T1000 (cell line): ENCODE measurements around the gene ANKLE2.
A peak's percentile ranks its signal among the peaks of the same experiment; 100 is the strongest.
"Not testable (repeated sequence)": the region's sequence is repeated elsewhere in the genome, so short reads cannot be mapped to it uniquely, and the experiment has no call there.

Experiments
- DNase-seq: peaks from one replicate; lab custom pipeline; 2025; ENCODE audit warnings: mixed read lengths; lab: John Stamatoyannopoulos, UW

The ANKLE2 gene

DNA sequence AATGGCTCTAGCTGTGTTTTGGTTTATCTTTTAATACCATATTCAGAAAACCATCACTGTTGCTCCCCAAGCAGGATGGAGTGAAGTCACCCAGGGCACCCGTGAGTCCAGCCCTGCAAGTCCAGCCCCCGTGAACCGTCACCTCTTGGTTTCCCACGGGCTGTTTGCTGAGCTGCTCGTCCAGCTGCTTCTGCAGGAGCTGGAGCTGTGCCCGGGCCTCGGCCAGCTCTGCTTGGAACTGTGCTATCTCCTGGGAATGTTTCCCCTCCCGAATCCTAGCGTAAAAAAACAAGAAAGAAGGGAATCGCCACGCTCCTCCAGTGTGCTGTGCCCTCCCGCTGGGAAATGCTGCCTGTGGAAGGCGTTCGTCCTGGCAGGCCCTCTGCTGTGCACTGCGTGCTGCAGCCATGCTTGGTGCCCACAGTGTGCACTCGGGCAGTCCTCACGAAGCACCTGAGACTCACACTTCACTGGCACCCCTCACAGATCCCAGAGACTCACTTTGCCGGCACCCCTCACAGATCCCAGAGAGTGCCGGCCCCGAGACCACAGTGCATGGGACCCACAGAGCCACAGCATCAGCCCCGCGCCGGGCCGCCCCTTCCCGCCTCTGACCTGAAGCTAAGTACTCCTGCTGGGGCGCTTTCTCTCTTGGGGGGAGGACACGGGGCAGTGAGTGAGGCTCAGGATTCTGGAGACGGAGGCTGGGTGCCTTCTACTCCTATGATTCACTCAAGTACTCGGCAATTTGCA, 15.4 kb upstream of the ANKLE2 start:
- DNase-seq = no peak

DNA sequence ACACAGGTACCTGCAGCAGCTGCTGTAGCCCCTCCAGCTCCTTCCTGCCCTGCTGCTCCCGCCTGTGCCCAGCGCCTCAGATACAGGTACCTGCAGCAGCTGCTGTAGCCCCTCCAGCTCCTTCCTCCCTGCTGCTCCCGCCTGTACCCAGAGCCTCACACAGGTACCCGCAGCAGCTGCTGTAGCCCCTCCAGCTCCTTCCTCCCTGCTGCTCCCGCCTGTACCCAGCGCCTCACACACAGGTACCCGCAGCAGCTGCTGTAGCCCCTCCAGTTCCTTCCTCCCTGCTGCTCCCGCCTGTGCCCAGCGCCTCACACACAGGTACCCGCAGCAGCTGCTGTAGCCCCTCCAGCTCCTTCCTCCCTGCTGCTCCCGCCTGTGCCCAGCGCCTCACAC, 14.6 kb upstream of the ANKLE2 start:
- not testable (repeated sequence) for DNase-seq

DNA sequence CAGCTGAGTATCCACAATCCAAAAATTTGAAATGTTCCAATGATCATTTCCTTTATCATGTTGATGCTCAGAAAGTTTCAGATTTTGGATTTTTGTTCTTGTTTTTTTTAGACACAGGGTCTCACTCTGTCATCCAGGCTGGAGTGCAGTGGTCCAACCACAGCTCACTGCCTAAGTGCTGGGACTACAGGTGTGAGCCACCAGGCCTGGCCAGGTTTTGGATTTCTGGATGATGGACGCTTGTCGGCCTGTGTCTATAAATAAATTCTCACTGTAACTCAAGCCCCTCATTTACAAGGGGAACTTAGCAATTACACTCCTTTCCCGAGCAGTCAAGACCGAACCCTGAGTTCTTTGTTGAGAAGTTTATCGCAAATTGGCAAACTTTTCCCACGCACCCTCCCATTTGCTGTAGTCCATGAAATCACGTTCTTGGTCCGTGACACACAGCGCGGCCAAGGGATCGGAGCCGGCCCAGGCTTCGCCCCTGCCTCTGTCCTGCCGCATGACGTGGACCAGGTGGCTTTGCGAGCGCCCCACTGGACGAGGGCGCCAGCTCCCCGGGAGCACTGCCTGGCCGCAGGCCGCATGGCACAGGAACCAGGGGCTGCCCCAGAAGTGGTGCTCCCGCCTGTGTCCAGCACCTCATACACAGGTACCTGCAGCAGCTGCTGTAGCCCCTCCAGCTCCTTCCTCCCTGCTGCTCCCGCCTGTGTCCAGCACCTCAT, 14.0 kb upstream of the ANKLE2 start:
- DNase-seq = no peak

DNA sequence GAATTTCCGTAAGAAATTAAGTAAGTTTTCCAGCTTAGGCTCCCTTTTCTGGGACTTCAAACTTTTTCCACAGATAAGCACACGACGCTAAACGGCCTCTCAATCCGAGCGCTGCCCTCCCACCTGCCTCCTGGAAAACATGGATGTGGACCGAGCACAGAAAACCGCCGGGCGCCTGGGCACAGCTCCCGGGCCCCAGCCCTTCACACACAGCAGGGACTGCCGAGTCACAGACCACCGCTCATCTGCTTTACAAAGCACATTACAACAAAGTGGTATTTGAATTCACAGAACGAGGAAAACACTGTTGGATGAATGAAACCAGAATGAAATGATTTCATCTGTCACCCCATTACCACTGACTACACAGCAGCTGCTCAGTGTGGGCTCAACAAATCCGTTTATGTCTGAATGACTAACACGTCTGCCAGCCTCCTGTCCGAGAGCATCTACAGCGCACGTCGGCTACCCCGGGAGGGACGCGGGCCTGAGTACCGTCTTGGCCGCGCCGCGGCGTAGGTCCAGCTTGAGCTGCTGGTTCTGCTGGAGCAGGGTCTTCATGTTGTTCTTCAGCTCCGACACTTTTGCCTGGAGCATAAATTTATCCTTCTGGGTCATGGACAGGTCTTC, 13.1 kb upstream of the ANKLE2 start:
- no peak for DNase-seq

DNA sequence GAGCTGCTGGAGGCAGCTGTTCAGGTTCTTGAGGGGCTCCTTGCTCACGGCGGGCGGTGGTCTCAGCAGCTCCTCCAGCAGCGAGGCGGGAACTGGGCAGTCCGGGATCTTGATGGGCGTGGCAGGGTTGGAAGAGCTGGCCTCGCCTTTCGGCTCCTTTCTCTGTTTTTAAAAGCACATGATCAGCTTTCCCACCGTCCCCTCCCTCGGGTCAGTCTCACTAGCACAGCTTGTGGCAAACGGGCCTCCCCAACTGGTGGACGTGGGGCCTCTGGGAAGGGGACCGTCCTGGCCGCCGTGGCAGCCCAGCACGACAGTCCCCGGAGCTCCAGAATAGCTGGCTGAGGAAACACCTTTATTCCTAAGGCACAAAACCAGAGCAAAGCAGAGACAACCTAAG, 12.5 kb upstream of the ANKLE2 start:
- DNase-seq = no peak

DNA sequence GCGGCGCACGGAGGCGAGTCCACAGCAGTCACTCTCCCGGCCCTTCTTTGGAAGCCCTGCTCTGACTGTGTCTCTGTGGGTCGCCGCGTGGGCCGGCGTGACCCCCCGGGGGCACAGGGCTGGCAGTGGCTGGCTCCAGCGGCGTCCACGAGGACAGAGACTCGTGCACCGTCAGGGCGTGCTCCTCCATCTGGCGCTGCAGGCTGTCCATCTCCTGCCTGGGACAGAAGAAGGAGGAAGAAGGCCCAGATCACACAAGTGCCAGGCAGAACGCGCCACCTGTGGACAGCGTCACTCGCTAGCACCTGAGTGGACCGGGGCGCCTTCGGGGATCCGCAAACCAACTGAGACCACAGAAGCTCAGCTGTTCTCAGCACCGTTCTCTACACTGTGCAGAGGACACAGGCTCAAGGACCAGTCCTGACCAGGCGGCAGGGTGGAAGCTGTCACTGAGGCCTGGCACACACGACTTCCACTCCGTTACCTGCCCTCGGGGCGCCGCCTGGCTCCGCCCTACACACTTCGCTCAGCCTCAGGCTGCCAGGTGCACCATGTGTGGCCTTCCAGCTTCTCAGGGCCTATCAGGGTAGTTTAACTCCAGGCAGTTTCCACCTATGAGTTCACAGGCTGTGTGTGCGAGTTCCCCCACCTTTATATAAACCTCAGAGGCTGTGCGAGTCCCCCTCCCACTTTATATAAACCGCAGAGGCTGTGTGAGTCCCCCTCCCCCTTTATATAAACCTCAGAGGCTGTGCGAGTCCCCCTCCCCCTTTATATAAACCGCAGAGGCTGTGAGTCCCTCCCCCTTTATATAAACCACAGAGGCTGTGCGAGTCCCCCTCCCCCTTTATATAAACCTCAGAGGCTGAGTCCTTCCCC, 11.7 kb upstream of the ANKLE2 start:
- DNase-seq = no peak

DNA sequence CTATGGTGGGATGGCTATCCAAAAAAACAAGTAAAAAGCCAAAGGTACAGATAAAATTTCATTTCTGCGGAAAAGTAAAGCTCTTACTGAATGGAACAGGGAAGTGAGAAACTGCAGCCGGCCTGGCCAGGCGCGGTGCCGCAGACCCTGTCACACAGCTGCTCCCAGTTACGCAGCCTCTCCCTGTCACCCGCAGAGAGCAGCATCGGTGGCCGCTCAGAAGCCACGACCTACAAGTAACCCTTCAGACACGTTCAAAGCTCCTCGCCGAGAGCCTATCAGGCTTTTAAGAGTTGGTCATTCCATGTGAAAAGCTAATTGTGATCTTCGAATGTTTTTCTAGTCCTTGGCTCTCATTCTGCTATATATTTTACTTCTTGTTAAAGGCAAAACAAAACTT, 11.0 kb upstream of the ANKLE2 start:
- DNase-seq = no peak

DNA sequence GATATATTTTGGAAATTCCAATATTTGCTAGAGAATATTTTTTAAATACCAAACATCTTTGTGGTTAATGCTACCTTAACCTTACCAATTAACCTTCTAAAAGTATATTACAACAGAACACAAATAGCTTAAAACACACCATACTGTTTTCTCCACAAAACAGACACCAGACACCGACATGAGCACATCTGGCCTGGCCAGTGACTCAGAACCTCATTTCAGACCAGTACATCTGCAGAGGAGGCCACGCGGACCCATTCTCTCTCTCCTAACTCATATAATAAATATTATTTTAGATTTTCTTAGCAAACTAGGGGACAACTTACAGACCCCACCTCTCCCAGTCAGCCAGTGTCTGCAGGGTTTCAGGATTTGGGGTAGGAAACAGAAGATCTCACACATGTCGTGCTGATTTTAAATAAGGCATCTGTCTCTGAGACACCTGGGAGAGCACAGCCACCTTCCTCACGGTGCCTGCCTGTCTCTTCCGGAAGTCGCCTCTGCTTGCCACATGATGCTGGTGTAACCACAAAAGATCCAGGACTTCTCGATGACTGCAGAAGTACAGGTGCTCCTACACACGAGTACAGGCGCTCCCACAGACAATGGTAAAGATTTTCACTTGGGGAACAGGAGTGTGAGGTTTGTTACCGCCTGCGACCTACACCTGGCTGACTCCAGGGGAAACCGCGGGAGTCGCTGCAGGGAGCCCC, 9.7 kb upstream of the ANKLE2 start:
- no peak for DNase-seq

DNA sequence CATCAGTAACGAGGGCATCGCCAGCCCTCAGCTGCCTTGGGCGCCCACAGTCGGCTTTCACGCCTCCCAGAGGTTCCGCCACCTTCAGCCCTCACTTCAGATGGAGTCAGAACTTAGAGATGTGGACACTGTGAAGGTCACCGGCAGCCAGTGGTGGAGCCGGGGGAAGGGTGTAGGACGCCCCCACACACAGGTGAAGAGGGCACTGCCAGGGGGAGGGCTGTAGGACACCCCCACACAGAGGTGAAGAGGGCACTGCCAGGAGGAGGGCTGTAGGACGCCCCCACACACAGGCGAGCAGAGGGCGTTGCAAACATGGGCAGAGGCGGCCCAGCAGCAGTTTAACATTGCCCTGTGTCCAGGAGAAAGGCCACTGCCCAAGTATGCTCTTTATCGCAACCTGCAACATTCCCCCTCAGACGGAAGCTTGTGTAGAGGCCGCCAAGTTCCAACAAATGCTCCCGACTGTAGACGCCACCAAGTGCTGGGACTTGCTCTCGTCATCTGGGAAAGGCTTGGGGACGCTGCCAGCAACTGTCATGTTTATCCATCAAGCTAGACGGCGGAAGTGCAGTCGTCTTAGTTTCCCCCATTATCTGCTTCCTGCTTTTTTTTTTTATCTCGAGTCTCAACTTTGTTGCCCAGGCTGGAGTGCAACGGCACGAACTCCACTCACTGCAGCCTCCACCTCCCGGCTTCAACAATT, 4.9 kb upstream of the ANKLE2 start:
- no peak for DNase-seq

DNA sequence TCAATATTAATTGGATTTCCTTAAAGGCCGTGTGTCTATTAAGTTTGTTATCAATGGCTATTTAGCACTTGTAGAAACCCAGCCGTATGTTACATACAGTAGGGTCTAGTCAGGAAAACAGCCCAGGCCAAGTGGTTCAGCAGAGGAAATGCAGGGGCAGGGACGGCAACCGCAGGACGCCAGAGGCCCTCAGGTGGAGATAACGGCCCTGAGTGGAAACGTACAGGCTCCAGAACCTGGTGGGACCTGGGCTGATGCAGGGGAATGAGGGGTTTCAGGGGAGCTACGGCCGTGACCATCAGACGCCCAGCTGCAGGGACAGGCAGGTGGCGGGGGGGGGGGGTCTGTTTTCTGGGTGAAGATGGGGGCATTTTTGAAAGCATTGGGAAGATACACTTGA, 3.7 kb upstream of the ANKLE2 start:
- no peak for DNase-seq

DNA sequence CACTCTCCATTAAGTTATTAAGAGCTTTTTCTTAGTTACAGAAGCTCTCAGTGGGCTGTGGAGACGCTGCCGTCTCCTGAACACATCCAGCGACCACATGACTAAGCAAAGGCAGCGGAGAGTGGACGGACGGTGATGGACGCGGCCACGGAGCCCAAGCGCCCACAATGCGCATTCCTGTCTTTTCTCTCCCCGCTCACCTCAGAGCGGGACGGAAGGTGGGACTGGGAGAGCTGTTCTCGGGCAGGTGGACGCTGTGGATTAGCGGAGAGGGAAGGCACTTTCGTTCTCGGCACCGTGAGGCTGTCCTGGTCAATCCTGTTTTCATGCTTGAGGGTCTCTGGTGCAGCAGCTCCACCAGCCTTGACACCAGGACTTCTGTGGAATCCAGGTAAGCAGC, 2.6 kb upstream of the ANKLE2 start:
- no peak for DNase-seq

DNA sequence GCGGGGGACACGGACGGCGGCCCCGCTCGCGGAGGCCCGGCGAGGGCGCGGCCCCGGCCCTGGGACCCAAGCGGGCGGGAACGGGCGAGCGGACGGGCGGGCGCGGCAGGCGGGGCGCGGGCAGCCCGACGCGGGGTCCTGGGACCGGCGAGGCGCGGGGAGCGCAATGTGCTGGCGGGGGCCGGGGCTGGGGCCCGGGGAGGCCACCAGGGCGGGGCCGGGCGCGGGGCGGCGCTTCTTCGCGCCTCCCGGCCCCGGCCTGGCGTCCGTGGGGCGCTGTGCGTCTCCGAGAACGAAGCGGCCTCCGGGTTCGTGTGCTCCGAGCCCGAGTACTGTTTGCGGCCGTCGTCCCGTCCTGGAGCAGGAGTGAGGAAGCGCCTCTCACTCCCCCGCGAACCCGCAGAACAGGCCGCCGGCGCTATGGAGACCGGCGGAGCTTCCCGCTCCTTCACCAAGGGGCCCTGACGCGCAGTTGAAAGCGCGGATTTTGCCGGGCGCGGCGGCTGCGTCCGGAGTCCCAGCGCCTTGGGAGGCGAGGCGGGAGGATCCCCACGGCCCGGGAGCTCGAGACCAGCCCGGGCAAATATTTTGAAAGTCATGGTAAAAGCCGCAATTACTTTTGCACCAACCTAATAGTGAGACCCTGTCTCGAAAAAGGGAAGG, 420 bp upstream of the ANKLE2 start:
- DNase-seq = peak; percentile 40

DNA sequence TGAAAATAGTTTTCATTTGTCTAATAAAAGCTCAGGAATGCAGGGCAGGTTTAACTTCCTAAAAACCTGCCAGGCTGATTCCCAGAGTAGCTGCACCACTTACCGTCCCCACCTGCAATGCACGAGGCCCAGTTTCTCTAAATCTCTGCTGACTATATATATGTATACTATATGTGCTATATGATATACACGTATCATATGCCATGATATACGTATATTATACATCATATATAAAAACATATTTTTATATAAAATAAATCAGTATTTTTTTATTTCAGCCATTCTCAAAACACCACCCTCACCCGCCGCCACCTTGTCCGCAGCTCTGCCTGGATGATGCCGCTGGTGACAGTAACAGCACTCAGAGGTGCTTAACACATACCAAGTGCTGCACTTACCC, 2.3 kb downstream of the ANKLE2 start:
- DNase-seq = no peak

DNA sequence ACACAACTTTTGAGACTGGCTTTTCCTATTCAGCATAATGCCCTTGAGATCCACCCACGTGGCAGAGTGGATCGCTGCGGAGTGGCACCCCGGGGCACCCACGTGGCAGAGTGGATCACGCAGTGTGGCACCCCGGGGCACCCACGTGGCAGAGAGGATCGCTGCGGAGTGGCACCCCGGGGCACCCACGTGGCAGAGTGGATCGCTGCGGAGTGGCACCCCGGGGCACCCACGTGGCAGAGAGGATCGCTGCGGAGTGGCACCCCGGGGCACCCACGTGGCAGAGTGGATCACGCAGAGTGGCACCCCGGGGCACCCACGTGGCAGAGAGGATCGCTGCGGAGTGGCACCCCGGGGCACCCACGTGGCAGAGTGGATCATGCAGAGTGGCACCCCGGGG, 2.8 kb downstream of the ANKLE2 start:
- DNase-seq = not testable (repeated sequence)

DNA sequence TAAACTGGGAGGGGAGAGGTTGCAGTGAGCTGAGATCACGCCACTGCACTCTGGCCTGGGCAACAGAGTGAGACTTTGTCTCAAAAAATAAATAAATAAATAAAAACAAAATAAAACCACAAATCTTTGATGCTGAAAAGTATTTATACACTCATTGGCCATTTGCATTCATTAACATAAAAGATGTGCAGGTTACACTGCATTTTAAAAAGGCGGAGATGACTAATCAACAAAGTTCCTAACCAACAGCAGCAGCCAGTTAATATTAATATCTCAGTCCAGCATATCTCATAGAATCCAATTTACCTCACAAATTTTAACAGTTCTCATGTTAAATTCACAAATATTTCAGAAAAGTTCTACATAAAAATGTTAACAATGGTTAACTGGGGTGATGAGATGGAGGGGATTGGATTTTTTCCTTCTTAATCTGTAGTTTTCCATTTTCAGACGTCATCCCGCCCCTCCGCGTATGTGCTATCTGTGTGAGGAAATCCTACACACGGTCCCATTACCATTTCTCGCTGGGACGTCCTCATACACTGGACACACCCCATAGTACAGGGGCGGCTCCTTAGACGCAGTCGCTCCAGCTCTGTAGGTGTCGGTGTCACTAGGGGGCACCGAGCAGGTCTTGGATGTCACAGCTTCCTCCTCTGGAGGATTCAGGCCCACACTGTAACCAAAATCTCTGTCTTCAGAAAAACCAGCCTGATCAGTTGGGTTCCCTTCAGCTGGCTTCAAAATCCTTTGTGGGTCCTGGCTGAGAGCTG, 7.3 kb downstream of the ANKLE2 start:
- DNase-seq = no peak

DNA sequence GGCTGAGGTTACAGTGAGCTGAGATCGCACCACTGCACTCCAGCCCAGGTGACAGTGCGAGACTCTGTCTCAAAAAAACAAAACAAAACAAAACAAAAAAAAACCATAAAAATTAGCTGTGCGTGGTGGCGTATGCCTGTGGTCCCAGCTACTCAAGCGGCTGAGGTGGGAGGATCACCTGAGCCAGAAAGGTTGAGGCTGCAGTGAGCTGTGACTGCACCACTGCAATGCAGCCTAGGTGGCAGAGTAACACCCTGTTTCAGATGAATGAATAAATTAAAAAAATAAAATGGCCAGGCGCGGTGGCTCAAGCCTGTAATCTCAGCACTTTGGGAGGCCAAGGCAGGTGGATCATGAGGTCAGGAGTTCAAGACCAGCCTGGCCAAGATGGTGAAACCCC, 8.0 kb downstream of the ANKLE2 start:
- not testable (repeated sequence) for DNase-seq

DNA sequence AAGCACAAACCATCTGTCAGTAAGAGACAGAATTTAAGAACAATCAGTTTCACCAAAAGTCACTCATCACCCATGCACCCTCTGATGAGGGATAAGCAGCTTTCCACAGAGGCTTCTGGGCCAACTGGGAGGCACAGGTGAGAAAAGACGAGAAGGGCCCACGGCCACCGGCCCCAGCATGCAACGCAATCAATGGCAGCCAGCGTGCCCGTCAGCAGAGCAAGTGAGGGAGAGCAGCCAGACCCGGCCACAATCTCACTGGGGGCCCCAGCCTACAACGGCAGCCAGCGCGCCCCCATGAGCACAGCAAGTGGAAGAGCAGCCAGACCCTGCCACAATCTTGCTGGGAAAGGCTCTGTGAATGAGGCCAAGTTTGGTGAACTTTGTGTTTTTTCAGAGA, 13.3 kb downstream of the ANKLE2 start:
- no peak for DNase-seq

DNA sequence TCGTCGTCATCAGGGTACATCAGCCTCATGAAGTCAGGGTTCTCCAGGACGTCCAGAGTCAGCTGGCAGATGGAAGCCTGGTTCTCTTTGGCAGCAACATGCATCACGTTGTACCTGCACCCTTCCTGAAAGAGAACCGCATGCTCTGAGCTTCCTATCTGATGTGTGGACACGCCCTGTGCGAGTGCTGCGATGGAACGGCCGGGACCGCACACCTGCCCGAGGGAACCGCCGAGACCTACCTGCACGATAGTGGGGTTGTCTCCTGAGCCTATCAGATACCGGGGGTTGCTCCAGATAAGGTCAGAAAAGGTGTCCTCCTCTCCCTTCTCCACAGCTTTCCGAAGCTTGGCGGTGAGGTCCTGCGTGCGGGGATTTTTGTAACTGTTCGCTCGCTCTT, 13.7 kb downstream of the ANKLE2 start:
- DNase-seq = no peak

DNA sequence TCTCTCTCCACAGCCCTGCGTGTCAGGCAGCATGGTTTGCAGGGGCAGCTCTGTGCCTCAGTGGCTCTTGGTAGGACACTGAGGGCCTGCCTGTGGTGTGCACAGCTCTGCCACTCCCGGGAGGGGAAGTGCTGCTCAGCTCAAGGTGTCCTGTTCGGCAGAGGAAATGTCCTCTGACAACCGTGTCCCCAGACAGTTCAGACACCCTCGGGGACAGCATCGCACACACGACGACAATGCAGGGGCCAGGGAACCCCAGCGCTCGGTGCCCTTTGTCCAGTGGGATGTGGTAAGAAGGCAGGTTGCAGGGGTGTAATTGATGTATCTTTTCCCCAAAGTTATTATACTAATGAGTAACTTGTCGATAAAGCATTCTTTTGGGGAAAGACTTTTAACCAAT, 14.2 kb downstream of the ANKLE2 start:
- no peak for DNase-seq

DNA sequence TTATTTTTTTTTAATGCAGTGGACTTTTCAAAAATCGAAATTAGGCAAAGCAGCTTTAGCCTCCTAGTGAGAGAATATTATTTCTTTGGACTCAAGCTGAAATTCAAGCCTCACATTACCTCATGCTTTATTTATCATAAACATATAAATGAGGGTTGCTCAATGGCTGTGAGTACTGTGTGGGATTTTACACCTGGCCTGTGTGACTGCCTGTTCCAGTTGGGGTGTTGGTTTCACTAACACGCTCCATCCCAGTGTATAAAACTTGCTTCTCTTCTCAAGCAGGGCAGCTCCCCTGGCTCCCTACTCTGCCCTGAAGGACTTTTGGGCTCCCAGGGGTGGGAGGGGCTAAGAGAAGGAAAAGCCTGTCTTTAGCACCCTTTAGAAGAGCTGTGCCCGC, 15.0 kb downstream of the ANKLE2 start:
- no peak for DNase-seq
